ENCODE data around the gene PSMD1. TPM values are rescaled to one million over a fixed set of nuclear protein-coding genes. Genes with fewer than 3 reads are reported as not detected.

Gene PSMD1
- total RNA-seq, 1 donor from 2014 or later = 91.6 TPM

DNA sequence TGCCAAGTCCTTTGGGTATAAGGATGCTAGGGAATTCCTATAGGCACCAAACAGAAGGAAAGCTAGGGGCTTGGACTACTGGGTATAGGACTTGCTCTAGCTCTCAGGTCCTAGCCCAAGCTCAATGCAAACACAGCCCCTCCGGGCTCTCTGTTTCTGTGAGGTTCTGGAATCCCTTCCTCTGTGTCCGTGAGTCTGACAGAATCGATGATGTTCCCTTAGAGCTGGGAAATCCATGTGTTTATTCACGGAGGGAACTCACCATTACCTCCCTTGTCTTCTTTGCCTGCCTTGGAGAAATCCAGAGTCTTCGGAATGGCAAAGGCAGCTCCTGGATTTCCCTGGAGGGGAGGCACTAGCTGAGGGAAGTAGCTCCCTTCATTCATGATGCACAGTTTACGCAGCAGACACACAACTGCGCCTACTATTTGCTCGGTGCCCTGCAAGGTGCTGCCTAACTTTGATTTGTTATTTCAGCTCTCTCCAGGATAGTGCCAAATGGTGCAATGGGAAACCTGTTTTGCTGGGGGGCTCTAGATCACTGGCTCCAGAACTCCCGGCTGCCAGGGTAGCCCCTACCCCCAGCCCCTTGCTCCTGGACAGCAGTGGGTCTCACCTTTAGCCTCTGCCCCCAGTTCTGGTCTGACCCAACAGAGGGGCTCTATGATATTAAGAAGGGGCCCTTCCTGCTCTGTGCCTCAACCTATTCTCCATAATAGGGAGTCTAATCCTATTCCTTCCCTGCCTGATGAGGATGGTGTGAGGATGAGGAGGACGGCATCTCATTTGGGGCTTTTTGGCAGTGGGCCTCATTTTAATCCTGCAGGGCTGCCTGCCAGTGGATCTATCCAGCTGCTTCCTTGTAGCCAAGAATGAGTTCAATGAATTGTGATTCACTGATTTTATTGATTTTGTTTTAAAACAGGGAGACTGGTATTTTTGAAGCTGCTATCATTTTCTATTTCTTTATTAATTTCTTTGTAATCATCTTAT is 8.4 kb upstream of the PSMD1 start:
- TF ChIP-seq, protein P1, sequence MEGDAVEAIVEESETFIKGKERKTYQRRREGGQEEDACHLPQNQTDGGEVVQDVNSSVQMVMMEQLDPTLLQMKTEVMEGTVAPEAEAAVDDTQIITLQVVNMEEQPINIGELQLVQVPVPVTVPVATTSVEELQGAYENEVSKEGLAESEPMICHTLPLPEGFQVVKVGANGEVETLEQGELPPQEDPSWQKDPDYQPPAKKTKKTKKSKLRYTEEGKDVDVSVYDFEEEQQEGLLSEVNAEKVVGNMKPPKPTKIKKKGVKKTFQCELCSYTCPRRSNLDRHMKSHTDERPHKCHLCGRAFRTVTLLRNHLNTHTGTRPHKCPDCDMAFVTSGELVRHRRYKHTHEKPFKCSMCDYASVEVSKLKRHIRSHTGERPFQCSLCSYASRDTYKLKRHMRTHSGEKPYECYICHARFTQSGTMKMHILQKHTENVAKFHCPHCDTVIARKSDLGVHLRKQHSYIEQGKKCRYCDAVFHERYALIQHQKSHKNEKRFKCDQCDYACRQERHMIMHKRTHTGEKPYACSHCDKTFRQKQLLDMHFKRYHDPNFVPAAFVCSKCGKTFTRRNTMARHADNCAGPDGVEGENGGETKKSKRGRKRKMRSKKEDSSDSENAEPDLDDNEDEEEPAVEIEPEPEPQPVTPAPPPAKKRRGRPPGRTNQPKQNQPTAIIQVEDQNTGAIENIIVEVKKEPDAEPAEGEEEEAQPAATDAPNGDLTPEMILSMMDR (conservative IDR thresholded peaks at IDR 0.05) = no peak
- Mint-ChIP-seq H3K27me3 (peaks cover 28% of the 10 kb centered on the region), H3K9me3 (no peaks in the 10 kb centered on the region), H3K4me3 (no peak overlapping the region), H3K36me3 (no peaks in the 10 kb centered on the region), H3K27ac (no peak overlapping the region), H3K4me1 (ENCODE audit: unreplicated experiment) (peaks cover 9% of the 10 kb centered on the region)
- no peak for DNase-seq (ENCODE audit: extremely low spot score, unreplicated experiment)

GRCh38 chr2:231049286-231050017 is 7.2 kb upstream of the PSMD1 start:
- Mint-ChIP-seq H3K4me1 (ENCODE audit: unreplicated experiment) (peaks cover 9% of the 10 kb centered on the region), H3K9me3 (no peaks in the 10 kb centered on the region), H3K36me3 (no peaks in the 10 kb centered on the region), H3K4me3 (no peak overlapping the region), H3K27ac (peak overlapping the region; percentile 76), H3K27me3 (peaks cover 23% of the 10 kb centered on the region)
- DNase-seq (ENCODE audit: extremely low spot score, unreplicated experiment) = no peak
- TF ChIP-seq, protein P1 (conservative IDR thresholded peaks at IDR 0.05) = no peak

GRCh38 chr2:231050018-231050901 is 6.4 kb upstream of the PSMD1 start:
- Mint-ChIP-seq H3K27ac (peak overlapping the region; percentile 76), H3K4me1 (ENCODE audit: unreplicated experiment) (peaks cover 9% of the 10 kb centered on the region), H3K9me3 (no peaks in the 10 kb centered on the region), H3K4me3 (peak overlapping the region; percentile 54), H3K27me3 (peaks cover 23% of the 10 kb centered on the region), H3K36me3 (no peaks in the 10 kb centered on the region)
- TF ChIP-seq, protein P1 (conservative IDR thresholded peaks at IDR 0.05) = no peak
- DNase-seq (ENCODE audit: extremely low spot score, unreplicated experiment) = no peak

- Mint-ChIP-seq H3K36me3 (no peaks in the 10 kb centered on the region), H3K4me3 (peak overlapping the region; percentile 53), H3K4me1 (ENCODE audit: unreplicated experiment) (peaks cover 9% of the 10 kb centered on the region), H3K9me3 (no peaks in the 10 kb centered on the region), H3K27ac (peak overlapping the region; percentile 79), H3K27me3 (peaks cover 23% of the 10 kb centered on the region)
- TF ChIP-seq, protein P1 (conservative IDR thresholded peaks at IDR 0.05) = no peak
- DNase-seq (ENCODE audit: extremely low spot score, unreplicated experiment) = no peak
These were observed 5.6 kb upstream of the PSMD1 start for GRCh38 chr2:231051116-231051515.
